ENCODE data around the gene DOCK4. TPM values are rescaled to one million over a fixed set of nuclear protein-coding genes. Genes with fewer than 3 reads are reported as not detected.

DOCK4 gene
- total and polyA plus RNA-seq, 4 donors = 7.2 to 48.9 (median 12.8) TPM

GRCh38 chr7:112110651-112111050, 95.5 kb downstream of the DOCK4 start:
- TF ChIP-seq EGR1 (IDR thresholded peaks at IDR 0.05; ENCODE audit: low read depth in 2 of 2) (no peak), GABPA (IDR thresholded peaks at IDR 0.05 in 1 of 2, conservative IDR thresholded peaks at IDR 0.05 in 1 of 2) (no peak), REST (IDR thresholded peaks at IDR 0.05) (no peak), SP1 (IDR thresholded peaks at IDR 0.05) (no peak), NR2F2 (IDR thresholded peaks at IDR 0.05) (no peak), RAD21 (IDR thresholded peaks at IDR 0.05) (no peak), TAF1 (conservative IDR thresholded peaks at IDR 0.05) (no peak), ATF3 (IDR thresholded peaks at IDR 0.05) (no peak), HNF4G (IDR thresholded peaks at IDR 0.05) (no peak), FOXA1 (IDR thresholded peaks at IDR 0.05) (no peak), HNF4A (conservative IDR thresholded peaks at IDR 0.05) (no peak)
- Histone ChIP-seq H3K9ac (ENCODE audit: low read depth in 1 of 2, low read length in 2 of 2) (no peak overlapping the region), H3K27ac (ENCODE audit: low read depth in 1 of 2, low read length in 2 of 2) (no peak overlapping the region), H3K36me3 (ENCODE audit: control insufficient read depth in 4 of 4, insufficient read depth in 3 of 4, low read depth in 1 of 4, low read length in 3 of 4) (no peaks in the 10 kb centered on the region), H3K27me3 (ENCODE audit: control insufficient read depth in 4 of 4, insufficient read depth in 4 of 4, low read length in 3 of 4) (no peaks in the 10 kb centered on the region), H3K4me3 (ENCODE audit: low read depth in 1 of 3, low read length in 3 of 3) (no peak overlapping the region), H3K4me1 (ENCODE audit: control insufficient read depth in 4 of 4, insufficient read depth in 4 of 4, low read length in 3 of 4) (peaks cover 6 to 14% (median 9%) of the 10 kb centered on the region in 4 donors), H3K9me3 (ENCODE audit: control insufficient read depth in 4 of 4, low read length in 3 of 4) (no peaks in the 10 kb centered on the region)
- WGBS = 95% methylated on average over 7 of the region's 7 CpGs
- DNase-seq (ENCODE audit: low spot score) = no peak

GRCh38 chr7:112110175-112110574, 96.0 kb downstream of the DOCK4 start:
- Histone ChIP-seq H3K27ac (ENCODE audit: low read depth in 1 of 2, low read length in 2 of 2) (no peak overlapping the region), H3K4me3 (ENCODE audit: low read depth in 1 of 3, low read length in 3 of 3) (no peak overlapping the region), H3K9ac (ENCODE audit: low read depth in 1 of 2, low read length in 2 of 2) (no peak overlapping the region), H3K9me3 (ENCODE audit: control insufficient read depth in 4 of 4, low read length in 3 of 4) (no peaks in the 10 kb centered on the region), H3K27me3 (ENCODE audit: control insufficient read depth in 4 of 4, insufficient read depth in 4 of 4, low read length in 3 of 4) (no peaks in the 10 kb centered on the region), H3K36me3 (ENCODE audit: control insufficient read depth in 4 of 4, insufficient read depth in 3 of 4, low read depth in 1 of 4, low read length in 3 of 4) (no peaks in the 10 kb centered on the region), H3K4me1 (ENCODE audit: control insufficient read depth in 4 of 4, insufficient read depth in 4 of 4, low read length in 3 of 4) (peaks cover 6 to 14% (median 9%) of the 10 kb centered on the region in 4 donors)
- WGBS = 71% methylated on average over 2 of the region's 2 CpGs
- TF ChIP-seq JUND (IDR thresholded peaks at IDR 0.05) = no peak
- TF ChIP-seq RAD21 (IDR thresholded peaks at IDR 0.05) = no peak
- TF ChIP-seq GABPA (IDR thresholded peaks at IDR 0.05 in 1 of 2, conservative IDR thresholded peaks at IDR 0.05 in 1 of 2) = no peak
- no peak for TF ChIP-seq EGR1 (IDR thresholded peaks at IDR 0.05; ENCODE audit: low read depth in 2 of 2)
- TF ChIP-seq FOXA2 (IDR thresholded peaks at IDR 0.05) = no peak
- TF ChIP-seq FOXA1 (IDR thresholded peaks at IDR 0.05) = no peak
- no peak for TF ChIP-seq HNF4G (IDR thresholded peaks at IDR 0.05)
- TF ChIP-seq TAF1 (conservative IDR thresholded peaks at IDR 0.05) = no peak
- no peak for TF ChIP-seq CTCF (IDR thresholded peaks at IDR 0.05; ENCODE audit: low read depth, low read length, missing input control)
- no peak for TF ChIP-seq HNF4A (conservative IDR thresholded peaks at IDR 0.05)
- no peak for TF ChIP-seq ATF3 (IDR thresholded peaks at IDR 0.05)
- no peak for TF ChIP-seq ZBTB33 (IDR thresholded peaks at IDR 0.05)
- TF ChIP-seq SP1 (IDR thresholded peaks at IDR 0.05) = no peak
- no peak for TF ChIP-seq NR2F2 (IDR thresholded peaks at IDR 0.05)
- no peak for TF ChIP-seq REST (IDR thresholded peaks at IDR 0.05)
- no peak for TF ChIP-seq YY1 (IDR thresholded peaks at IDR 0.05)
- TF ChIP-seq RXRA (IDR thresholded peaks at IDR 0.05) = no peak
- TF ChIP-seq MAX (IDR thresholded peaks at IDR 0.05) = no peak
- no peak for DNase-seq (ENCODE audit: low spot score)

Measured in liver (tissue), 9 donors.